Ascending aorta (tissue), 2 donors: ENCODE data around the gene FNIP1. TPM values are rescaled to one million over a fixed set of nuclear protein-coding genes. Genes with fewer than 3 reads are reported as not detected.
"Not testable (repeated sequence)": the region's sequence is repeated elsewhere in the genome, so short reads cannot be mapped to it uniquely, and the experiment has no call there.

Experiments
- DNase-seq, 2 donors: peaks; one replicate each; pipeline ENCODE4 v3.0.0-alpha.2; 2019; ENCODE audit warnings: low spot score in 2 of 2
- H3K27ac ChIP-seq, 2 donors: fragments of 200-600 bp; sonication (generic); one replicate each; pipeline ENCODE4 v1.5.1; 2016 to 2017; ENCODE audit warnings: mild to moderate bottlenecking in 1 of 2
- H3K27me3 ChIP-seq: fragments of 200-600 bp; sonication (generic); one replicate; pipeline ENCODE4 v1.5.1; 2017
- H3K36me3 ChIP-seq, 2 donors: fragments of 200-600 bp; sonication (generic); one replicate each; pipeline ENCODE4 v1.5.1; 2016
- H3K4me1 ChIP-seq, 2 donors: fragments of 200-600 bp; sonication (generic); one replicate each; pipeline ENCODE4 v1.5.1; 2016 to 2017; ENCODE audit warnings: mild to moderate bottlenecking in 1 of 2
- H3K4me3 ChIP-seq, 2 donors: fragments of 200-600 bp; sonication (generic); one replicate each; pipeline ENCODE4 v1.5.1; 2016 to 2017; ENCODE audit warnings: mild to moderate bottlenecking in 1 of 2
- H3K9me3 ChIP-seq, 2 donors: fragments of 200-600 bp; sonication (generic); one replicate each; pipeline ENCODE4 v1.5.1; 2016
- intact Hi-C: fragments of 100-400 bp; cut with DNase I; formaldehyde crosslinking; loops from one replicate; pipeline ENCODE4 v1.15.1; 2023
- total RNA-seq: library from RNA; depleted of rRNA; stranded (reverse); fragments of >200 nt; gene quantifications from one replicate; pipeline ENCODE4 v1.1.0, GENCODE V29; 2016
- TF ChIP-seq, protein P1 (sequence below), 3 experiments: fragments of 200-600 bp in 2 of 3; fragments of 450-650 bp in 1 of 3; sonication (generic) in 2 of 3; IDR thresholded peaks; one replicate each; pipeline ENCODE4 v1.5.1; 2016 to 2019; ENCODE audit warnings: antibody characterized with exemption in 3 of 3, mild to moderate bottlenecking in 1 of 3, moderate library complexity in 1 of 3

The FNIP1 gene
- 20.5 TPM for total RNA-seq

DNA sequence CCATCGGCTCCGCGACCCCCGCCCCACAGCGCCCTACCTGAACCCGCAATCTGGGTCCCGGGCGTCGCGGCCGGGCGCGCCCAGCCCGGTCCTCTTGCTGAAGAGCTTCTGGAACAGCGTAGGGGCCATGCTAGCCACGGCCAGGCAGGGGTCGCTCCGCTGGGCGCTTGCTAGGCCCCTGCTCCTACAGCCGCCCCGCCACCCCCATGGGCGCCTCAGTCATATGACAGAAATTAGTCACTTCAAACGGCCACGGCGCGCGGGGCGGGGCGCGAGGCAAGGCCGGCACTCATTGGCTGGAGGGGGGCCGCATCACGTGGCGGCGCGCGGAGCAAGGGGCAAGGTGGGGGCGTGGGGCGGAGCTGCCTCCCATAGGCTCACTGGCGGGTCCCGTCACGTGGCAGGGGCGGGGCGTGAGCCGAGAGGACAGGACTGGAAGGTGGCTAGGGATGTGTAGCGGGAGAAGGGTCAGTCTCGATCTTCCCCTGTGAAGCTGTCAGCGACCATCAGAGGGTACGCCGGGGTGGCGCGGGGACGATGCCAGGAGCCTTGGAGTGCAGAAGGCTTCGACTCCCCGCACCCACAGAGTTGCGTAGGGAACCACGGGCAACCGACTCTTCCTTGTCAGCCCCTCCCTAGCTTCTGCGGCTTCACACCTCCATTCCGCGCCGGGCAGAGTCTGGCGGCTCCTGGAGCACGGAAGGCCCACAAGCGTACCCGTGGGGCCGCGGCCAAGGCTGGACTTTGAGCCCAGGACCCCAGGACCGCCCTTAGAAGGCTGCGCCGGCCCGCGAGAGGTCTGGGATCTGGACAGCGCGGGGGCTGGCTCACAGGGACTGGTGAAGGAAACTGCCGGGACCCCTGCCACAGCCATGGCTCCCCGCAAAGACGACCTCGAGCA lies at the start of gene FNIP1:
Gene FNIP1, minus strand, starts transcription at position 225 of the 901 bp plus-strand sequence. Its CDS starts 96 bp downstream, at position 129.
- peak; percentile 99 to 100 for DNase-seq
- no peaks in the 10 kb centered on the region for H3K9me3 ChIP-seq
- no peaks in the 10 kb centered on the region for H3K36me3 ChIP-seq
- peak within 1 kb of the TSS; percentile 95 to 99 for H3K27ac ChIP-seq
- intact Hi-C loops: loop anchor here (1.0 to 10.0 kb wide), 4 partner anchors 14 to 532 kb away; partner anchors contain the start of genes CDC42SE2 and RAPGEF6
- H3K4me3 ChIP-seq: peak within 1 kb of the TSS; percentile 73 to 98
- TF ChIP-seq, protein P1, sequence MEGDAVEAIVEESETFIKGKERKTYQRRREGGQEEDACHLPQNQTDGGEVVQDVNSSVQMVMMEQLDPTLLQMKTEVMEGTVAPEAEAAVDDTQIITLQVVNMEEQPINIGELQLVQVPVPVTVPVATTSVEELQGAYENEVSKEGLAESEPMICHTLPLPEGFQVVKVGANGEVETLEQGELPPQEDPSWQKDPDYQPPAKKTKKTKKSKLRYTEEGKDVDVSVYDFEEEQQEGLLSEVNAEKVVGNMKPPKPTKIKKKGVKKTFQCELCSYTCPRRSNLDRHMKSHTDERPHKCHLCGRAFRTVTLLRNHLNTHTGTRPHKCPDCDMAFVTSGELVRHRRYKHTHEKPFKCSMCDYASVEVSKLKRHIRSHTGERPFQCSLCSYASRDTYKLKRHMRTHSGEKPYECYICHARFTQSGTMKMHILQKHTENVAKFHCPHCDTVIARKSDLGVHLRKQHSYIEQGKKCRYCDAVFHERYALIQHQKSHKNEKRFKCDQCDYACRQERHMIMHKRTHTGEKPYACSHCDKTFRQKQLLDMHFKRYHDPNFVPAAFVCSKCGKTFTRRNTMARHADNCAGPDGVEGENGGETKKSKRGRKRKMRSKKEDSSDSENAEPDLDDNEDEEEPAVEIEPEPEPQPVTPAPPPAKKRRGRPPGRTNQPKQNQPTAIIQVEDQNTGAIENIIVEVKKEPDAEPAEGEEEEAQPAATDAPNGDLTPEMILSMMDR (IDR thresholded peaks at IDR 0.05): no peak
- peaks cover 0 to 18% of the 10 kb centered on the region in 2 donors for H3K4me1 ChIP-seq
- H3K27me3 ChIP-seq: no peaks in the 10 kb centered on the region

DNA sequence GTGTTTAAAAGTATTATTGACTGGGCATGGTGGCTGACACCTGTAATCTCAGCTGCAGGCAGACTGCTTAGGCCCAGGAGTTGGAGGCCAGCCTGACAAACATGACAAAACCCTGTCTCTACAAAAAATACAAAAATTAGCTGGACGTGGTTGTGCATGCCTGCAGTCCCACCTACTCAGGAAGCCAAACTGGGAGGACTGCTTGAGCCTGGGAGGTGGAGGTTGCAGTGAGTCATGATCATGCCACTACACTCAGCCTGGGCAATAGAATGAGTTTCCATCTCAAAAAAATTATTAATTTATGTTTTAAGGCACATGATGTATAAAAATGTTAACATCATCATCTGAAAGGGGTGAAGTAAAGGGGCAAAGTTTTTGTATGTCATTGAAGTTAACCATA lies 49.7 kb upstream of the FNIP1 start:
- TF ChIP-seq, protein P1 (IDR thresholded peaks at IDR 0.05): no peak
- DNase-seq: no peak
- Histone ChIP-seq H3K9me3 (peaks cover 0 to 28% of the 10 kb centered on the region in 2 donors), H3K27me3 (no peaks in the 10 kb centered on the region), H3K4me1 (no peaks in the 10 kb centered on the region), H3K4me3 (no peak overlapping the region), H3K36me3 (no peaks in the 10 kb centered on the region), H3K27ac (no peak overlapping the region)
- intact Hi-C loops: no loop called here

DNA sequence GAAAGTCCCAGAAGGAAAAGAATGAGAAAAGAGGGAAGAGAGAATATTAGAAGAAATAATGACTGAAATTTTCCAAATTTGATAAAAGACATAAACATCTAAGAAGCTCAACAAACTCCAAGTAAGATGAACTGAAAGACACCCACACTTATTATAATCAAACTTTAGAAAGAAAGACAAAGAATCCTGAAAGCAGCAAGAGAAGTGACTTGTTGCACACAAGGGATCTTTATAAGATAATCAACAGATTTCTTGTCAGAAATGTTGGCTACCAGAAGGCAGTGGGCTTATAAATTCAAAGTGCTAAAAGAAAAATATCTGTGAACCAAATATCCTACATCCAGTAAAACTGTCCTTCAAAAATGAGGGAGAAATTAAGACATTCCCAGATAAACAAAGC lies 49.0 kb upstream of the FNIP1 start:
- TF ChIP-seq, protein P1 (IDR thresholded peaks at IDR 0.05): no peak
- DNase-seq: no peak
- no peak overlapping the region for H3K27ac ChIP-seq
- no peak overlapping the region for H3K4me3 ChIP-seq
- H3K4me1 ChIP-seq: no peaks in the 10 kb centered on the region
- H3K9me3 ChIP-seq: peaks cover 0 to 28% of the 10 kb centered on the region in 2 donors
- H3K27me3 ChIP-seq: no peaks in the 10 kb centered on the region
- no peaks in the 10 kb centered on the region for H3K36me3 ChIP-seq
- intact Hi-C loops: no loop called here

DNA sequence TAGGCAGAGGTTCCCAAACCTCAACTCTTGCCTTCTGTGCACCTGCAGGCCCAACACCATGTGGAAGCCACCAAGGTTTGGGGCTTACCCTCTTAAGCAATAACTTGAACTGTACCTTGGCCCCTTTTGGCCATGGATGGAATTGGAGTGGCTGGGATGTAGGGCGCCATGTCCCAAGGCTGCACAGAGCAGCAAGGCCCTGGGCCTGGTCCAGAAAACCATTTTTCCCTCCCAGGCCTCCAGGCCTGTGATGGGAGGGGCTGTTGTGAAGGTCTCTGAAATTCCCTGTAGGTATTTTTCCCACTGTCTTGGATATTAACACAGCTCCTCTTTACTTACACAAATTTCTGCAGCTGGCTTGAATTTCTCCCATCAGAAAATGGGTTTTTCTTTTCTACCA lies 46.2 kb upstream of the FNIP1 start:
- H3K27me3 ChIP-seq, intact Hi-C loops, H3K4me3 ChIP-seq, DNase-seq, H3K4me1 ChIP-seq, H3K27ac ChIP-seq, H3K36me3 ChIP-seq: not testable (repeated sequence)
- H3K9me3 ChIP-seq: peaks cover 0 to 19% of the 10 kb centered on the region in 2 donors

DNA sequence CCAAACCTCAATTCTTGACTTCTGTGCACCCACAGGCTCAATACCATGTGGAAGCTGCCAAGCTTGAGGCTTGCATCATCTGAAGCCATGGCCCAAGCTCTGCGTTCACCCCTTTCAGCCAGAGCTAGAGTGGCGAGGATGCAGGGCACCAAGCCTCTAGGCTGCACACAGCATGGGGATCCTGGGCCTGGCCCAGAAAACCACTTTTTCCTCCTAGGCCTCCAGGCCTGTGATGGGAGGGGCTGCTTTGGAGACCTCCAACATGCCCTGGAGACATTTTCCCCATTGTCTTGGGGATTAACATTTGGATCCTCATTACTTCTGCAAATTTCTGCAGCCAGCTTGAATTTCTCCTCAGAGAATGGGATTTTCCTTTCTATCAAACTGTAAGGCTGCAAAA lies 35.9 kb upstream of the FNIP1 start:
- H3K27me3 ChIP-seq, H3K9me3 ChIP-seq, intact Hi-C loops, H3K36me3 ChIP-seq, DNase-seq, H3K27ac ChIP-seq, H3K4me3 ChIP-seq, H3K4me1 ChIP-seq: not testable (repeated sequence)

DNA sequence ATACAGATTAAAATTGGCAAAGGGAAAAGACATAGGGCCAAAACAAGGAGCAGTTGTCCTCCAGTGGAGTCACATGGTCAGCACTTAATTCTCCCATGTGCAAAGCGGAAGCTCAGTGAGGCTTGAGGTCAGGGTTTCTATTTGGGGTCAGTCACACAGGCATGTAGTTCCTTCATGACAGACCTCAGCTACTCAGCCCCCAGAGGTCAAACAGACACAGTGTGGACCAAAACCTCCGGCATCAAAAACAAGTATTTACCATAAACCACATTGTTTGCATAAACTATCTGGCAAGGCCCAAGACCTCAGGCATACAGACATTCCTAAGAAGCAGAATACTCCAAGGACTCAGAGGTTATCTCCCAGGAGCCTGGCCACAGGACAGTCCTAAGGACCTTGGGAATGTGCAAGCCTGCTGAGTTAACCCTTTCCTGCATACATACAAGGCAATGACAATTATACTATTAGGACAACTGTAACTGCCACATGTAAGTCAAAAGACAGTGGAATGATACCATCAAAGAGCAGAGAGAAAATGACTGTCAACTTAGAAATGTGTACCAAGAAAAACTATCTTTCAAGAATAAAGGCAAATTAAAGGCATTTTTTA lies 28.7 kb upstream of the FNIP1 start:
- intact Hi-C loops: no loop called here
- Histone ChIP-seq H3K36me3 (no peaks in the 10 kb centered on the region), H3K27ac (no peak overlapping the region), H3K9me3 (peaks cover 4 to 6% of the 10 kb centered on the region in 2 donors), H3K4me1 (no peaks in the 10 kb centered on the region), H3K4me3 (no peak overlapping the region), H3K27me3 (no peaks in the 10 kb centered on the region)
- no peak for DNase-seq
- TF ChIP-seq, protein P1 (IDR thresholded peaks at IDR 0.05): no peak
